Measurements from ENCODE around the gene C20orf204. TPM values are rescaled to one million over a fixed set of nuclear protein-coding genes. Genes with fewer than 3 reads are reported as not detected.

The C20orf204 gene
- total and polyA plus RNA-seq, 12 donors, result 0.11 to 0.88 (median 0.45) TPM

- H3K4me1 ChIP-seq, result peaks cover 17 to 64% (median 54%) of the 10 kb centered on the region in 9 donors
Observed at GRCh38 chr20:64041040-64041780, 5.2 kb downstream of the C20orf204 start.

GRCh38 chr20:64041781-64042053 lies 5.7 kb downstream of the C20orf204 start:
- DNase-seq, result no peak
- peaks cover 17 to 64% (median 52%) of the 10 kb centered on the region in 9 donors for H3K4me1 ChIP-seq
- peak overlapping the region; percentile 7 to 60 (median 50) for H3K4me3 ChIP-seq
- intact Hi-C loops (cut with DNase I), result loop anchor here in 1 of 10 donors (2.0 kb wide), 1 partner anchor 15 kb away; no protein-coding TSS in a partner anchor
- H3K36me3 ChIP-seq, result peaks cover 0 to 5% (median 0%) of the 10 kb centered on the region in 9 donors
- 8 to 11% methylated on average over 11 of the region's 11 CpGs for WGBS, 2 donors
- no peak for TF ChIP-seq CTCF (IDR thresholded peaks at IDR 0.05)
- no peak for ATAC-seq
- H3K9me3 ChIP-seq, result no peaks in the 10 kb centered on the region
- peaks cover 3 to 95% (median 70%) of the 10 kb centered on the region in 7 donors for H3K27me3 ChIP-seq
- peak overlapping the region; percentile 79 to 96 (median 86) for H3K27ac ChIP-seq

More at GRCh38 chr20:64041040-64041780, 5.2 kb downstream of the C20orf204 start:
- intact Hi-C loops (cut with DNase I), result loop anchor here in 1 of 10 donors (2.0 kb wide), 1 partner anchor 16 kb away; no protein-coding TSS in a partner anchor
- peak overlapping the region; percentile 79 to 96 (median 86) for H3K27ac ChIP-seq
- ATAC-seq (no peak), DNase-seq (no peak)
- 45 to 52% methylated on average over 15 of the region's 15 CpGs for WGBS, 2 donors
- peak overlapping the region in 9 of 10 donors; percentile 39 to 60 (median 50) for H3K4me3 ChIP-seq
- H3K27me3 ChIP-seq, result peaks cover 3 to 95% (median 67%) of the 10 kb centered on the region in 7 donors
- no peaks in the 10 kb centered on the region for H3K36me3 ChIP-seq
- TF ChIP-seq CTCF (IDR thresholded peaks at IDR 0.05), result no peak
- no peaks in the 10 kb centered on the region for H3K9me3 ChIP-seq

- H3K4me3 ChIP-seq, result peak overlapping the region; percentile 7 to 60 (median 50)
- TF ChIP-seq CTCF (IDR thresholded peaks at IDR 0.05), result no peak
- intact Hi-C loops (cut with DNase I), result no loop called here
- no peaks in the 10 kb centered on the region for H3K9me3 ChIP-seq
- no peak for DNase-seq
- WGBS, 2 donors, result 1 to 2% methylated on average over 49 to 55 of the region's 55 CpGs
- peaks cover 0 to 10% (median 0%) of the 10 kb centered on the region in 9 donors for H3K36me3 ChIP-seq
- H3K27ac ChIP-seq, result peak overlapping the region; percentile 79 to 96 (median 86)
- H3K4me1 ChIP-seq, result peaks cover 17 to 64% (median 50%) of the 10 kb centered on the region in 9 donors
- no peak for ATAC-seq
- peaks cover 3 to 95% (median 68%) of the 10 kb centered on the region in 7 donors for H3K27me3 ChIP-seq
Observed at GRCh38 chr20:64042054-64042781, 6.2 kb downstream of the C20orf204 start.

GRCh38 chr20:64043768-64044167 lies 7.8 kb downstream of the C20orf204 start:
- no peak overlapping the region for H3K4me3 ChIP-seq
- 78 to 86% methylated on average over 9 of the region's 9 CpGs for WGBS, 2 donors
- DNase-seq (no peak), ATAC-seq (no peak)
- no peak for TF ChIP-seq CTCF (IDR thresholded peaks at IDR 0.05)
- peaks cover 7 to 95% (median 70%) of the 10 kb centered on the region in 7 donors for H3K27me3 ChIP-seq
- peaks cover 0 to 26% (median 5%) of the 10 kb centered on the region in 9 donors for H3K36me3 ChIP-seq
- intact Hi-C loops (cut with DNase I), result no loop called here
- H3K4me1 ChIP-seq, result peaks cover 13 to 49% (median 39%) of the 10 kb centered on the region in 9 donors
- H3K27ac ChIP-seq, result peak overlapping the region in 6 of 10 donors; percentile 59 to 93 (median 84)
- no peaks in the 10 kb centered on the region for H3K9me3 ChIP-seq
